K562 (cell line): ENCODE measurements around the gene IL1F10. TPM values are rescaled to one million over a fixed set of nuclear protein-coding genes. Genes with fewer than 3 reads are reported as not detected.

ENCODE experiments used
- ATAC-seq: fragments of 200-7000 bp; cut with Tn5 transposase; 3 replicates; pipeline ENCODE4 v1.9.1; 2020; ENCODE audit warnings: moderate library complexity
- BruUV-seq: library from RNA; stranded (reverse); fragments of 400-500 nt; replicated peaks from 2 replicates; lab custom pipeline; 2021; lab: Mats Ljungman, UMichigan
- CTCF ChIA-PET: fragments of 300-600 bp; formaldehyde crosslinking; extraction: SDS; loops from one replicate; lab custom pipeline; 2021; ENCODE audit warnings: low intra/inter-chr PET ratio; lab: Yijun Ruan, JAX
- POLR2A ChIA-PET: fragments of 300-600, 350-650 bp; sonication (Branson Sonifier 250); formaldehyde crosslinking; extraction: SDS; loops from one replicate; lab custom pipeline; 2021; ENCODE audit warnings: antibody characterized with exemption, inconsistent platforms; lab: Yijun Ruan, JAX
- DNase-seq, 4 experiments: peaks; one replicate each; pipeline versions ENCODE4 v3.0.0 to v3.0.0-alpha.2; 2011 to 2018; ENCODE audit warnings: low spot score in 3 of 4, mixed read lengths in 3 of 4; ENCODE audit errors: extremely low read depth in 1 of 4
- FAIRE-seq: peaks from 2 replicates; lab custom pipeline; 2011; peaks lifted over from hg19 to GRCh38; lab: Jason Lieb, UNC
- H2AFZ ChIP-seq: 2 replicates; pipeline ENCODE4 v1.6.0; 2011; ENCODE audit warnings: low read depth, low read length, control low read depth, inconsistent platforms
- H3K27ac ChIP-seq: fragments of 200-600 bp; 3 replicates; pipeline ENCODE4 v1.8.0; 2011; ENCODE audit warnings: low read depth, mild to moderate bottlenecking, control low read depth, inconsistent platforms, low read length, moderate library complexity, mixed read lengths; ENCODE audit errors: extremely low read depth
- H3K27me3 ChIP-seq, 2 experiments: fragments of 300-600 bp in 1 of 2; 2 replicates in 1 of 2; 3 replicates in 1 of 2; pipeline versions ENCODE4 v1.6.0 to v1.8.0; 2011; ENCODE audit warnings: inconsistent platforms in 2 of 2, low read length in 2 of 2, mild to moderate bottlenecking in 1 of 2, mixed read lengths in 1 of 2, moderate library complexity in 1 of 2; ENCODE audit not compliant: control insufficient read depth in 2 of 2, insufficient read depth in 2 of 2
- H3K36me3 ChIP-seq: fragments of 300-600 bp; 3 replicates; pipeline ENCODE4 v1.8.0; 2011; ENCODE audit warnings: mild to moderate bottlenecking, low read length, inconsistent platforms; ENCODE audit not compliant: control insufficient read depth, insufficient read depth
- H3K4me1 ChIP-seq, 2 experiments: fragments of 200-600 bp in 1 of 2; replicated peaks in 1 of 2; 2 replicates in 1 of 2; 3 replicates in 1 of 2; pipeline versions ENCODE4 v1.5.1 to v1.8.0; 2011; ENCODE audit warnings: inconsistent platforms in 2 of 2, low read length in 2 of 2, mild to moderate bottlenecking in 1 of 2, mixed read lengths in 1 of 2, moderate library complexity in 1 of 2; ENCODE audit not compliant: control insufficient read depth in 2 of 2, insufficient read depth in 2 of 2
- H3K4me2 ChIP-seq: 2 replicates; pipeline ENCODE4 v1.6.1; 2011; ENCODE audit warnings: low read length, control low read depth, inconsistent platforms, mixed read lengths; ENCODE audit not compliant: insufficient read depth
- H3K4me3 ChIP-seq: fragments of 200-600 bp; sonication (generic), shearing (Covaris generic); 2 replicates; pipeline ENCODE4 v1.5.1; 2016; ENCODE audit warnings: control low read depth, inconsistent platforms
- H3K79me2 ChIP-seq: fragments of 200-600 bp; 3 replicates; pipeline ENCODE4 v1.8.0; 2011; ENCODE audit warnings: low read length, inconsistent platforms; ENCODE audit not compliant: control insufficient read depth, insufficient read depth
- H3K9ac ChIP-seq, 2 experiments: 2 replicates each; pipeline versions ENCODE4 v1.6.0 to v1.6.1; 2011; ENCODE audit warnings: low read depth in 2 of 2, low read length in 2 of 2, control low read depth in 1 of 2, inconsistent platforms in 1 of 2, mild to moderate bottlenecking in 1 of 2, mixed read lengths in 1 of 2; ENCODE audit not compliant: insufficient read depth in 1 of 2
- H3K9me1 ChIP-seq: one replicate; pipeline ENCODE4 v1.6.0; 2011; ENCODE audit warnings: inconsistent platforms, mild to moderate bottlenecking, low read length, moderate library complexity; ENCODE audit not compliant: control insufficient read depth, insufficient read depth
- H3K9me3 ChIP-seq: replicated peaks from 2 replicates; pipeline ENCODE4 v1.5.1; 2011; ENCODE audit warnings: low read depth, low read length, inconsistent platforms; ENCODE audit not compliant: control insufficient read depth, insufficient read depth
- H4K20me1 ChIP-seq: replicated peaks from 2 replicates; pipeline ENCODE4 v1.6.1; 2011; ENCODE audit warnings: low read length, inconsistent platforms, mixed read lengths; ENCODE audit not compliant: control insufficient read depth, insufficient read depth
- C11orf30 ChIP-seq: fragments of 450-650 bp; IDR thresholded peaks from 2 replicates; pipeline ENCODE4 v1.6.1; 2016; ENCODE audit warnings: low read depth, mild to moderate bottlenecking
- MAFF ChIP-seq: IDR thresholded peaks from 2 replicates; pipeline ENCODE4 v1.6.1; 2012; ENCODE audit warnings: low read length, improper control_type of control experiment
- MAFG ChIP-seq: fragments of 450-650 bp; conservative IDR thresholded peaks from 2 replicates; pipeline ENCODE4 v1.6.1; 2016; ENCODE audit warnings: missing genetic modification characterization, missing compliant biosample characterization
- MAFK ChIP-seq: IDR thresholded peaks from 2 replicates; pipeline ENCODE4 v1.6.1; 2011; ENCODE audit warnings: low read length, improper control_type of control experiment
- POLR2H ChIP-seq: IDR thresholded peaks from 2 replicates; pipeline ENCODE4 v1.6.1; 2016; ENCODE audit warnings: missing genetic modification characterization, low read depth, mild to moderate bottlenecking, control low read depth, missing compliant biosample characterization, moderate library complexity
- SPI1 ChIP-seq: IDR thresholded peaks from 2 replicates; pipeline ENCODE4 v1.6.1; 2011; ENCODE audit warnings: low read depth, low read length, control low read depth, borderline replicate concordance
- TCF7 ChIP-seq: sonication (generic); IDR thresholded peaks from 2 replicates; pipeline ENCODE4 v1.6.1; 2016; ENCODE audit warnings: antibody characterized with exemption, borderline replicate concordance
- ZNF316 ChIP-seq: fragments of 450-650 bp; IDR thresholded peaks from 2 replicates; pipeline ENCODE4 v1.6.1; 2016
- ZSCAN29 ChIP-seq: fragments of 450-650 bp; IDR thresholded peaks from 2 replicates; pipeline ENCODE4 v1.6.1; 2017
- WGBS: fragments of 100-300 bp; shearing (Covaris generic); methylation state at CpG from one replicate; pipeline ENCODE4 v1.1.6; 2016; ENCODE audit warnings: low coverage, mixed read lengths; ENCODE audit not compliant: insufficient coverage; ENCODE audit errors: missing lambda C conversion rate; 5-methylcytosine and 5-hydroxymethylcytosine counted together
- in situ Hi-C: fragments of 300-500 bp; cut with MboI; formaldehyde crosslinking; loops from 4 replicates; pipeline ENCODE4 v1.15.0; 2018; ENCODE audit warnings: inconsistent platforms, mixed read lengths
- intact Hi-C: fragments of 100-400 bp; cut with micrococcal nuclease; formaldehyde crosslinking; loops from 2 replicates; pipeline ENCODE4 v1.14.2; 2022
- polyA plus RNA-seq, 8 experiments: library from polyadenylated mRNA; depleted of rRNA in 4 of 8; stranded (reverse) in 5 of 8; unstranded in 3 of 8; fragments of >200 nt; fragmentation: Nextera tagmentation in 2 of 8; fragmentation: Illumina TruSeq in 1 of 8; extraction: Ambion mirVana in 2 of 8; extraction: Trizol in 1 of 8; gene quantifications; 2 replicates each; pipeline versions ENCODE4 v1.2.1 to v1.2.3, GENCODE V29; 2011 to 2014; ENCODE audit warnings: inconsistent platforms in 1 of 8, missing spikeins in 1 of 8
- total RNA-seq, 7 experiments: library from RNA; depleted of rRNA in 6 of 7; stranded (reverse); fragments of >200 nt in 6 of 7; fragmentation: Illumina TruSeq in 2 of 7; extraction: Trizol in 2 of 7; gene quantifications; 2 replicates each; pipeline versions ENCODE4 v1.2.1 to v1.2.3, GENCODE V29; 2011 to 2021; ENCODE audit warnings: low replicate concordance in 1 of 7

Gene IL1F10
- total and polyA plus RNA-seq, 9 of the 15 experiments (the other 6 are each of a cell fraction or from before 2014, with no cell fraction given), result not detected

GRCh38 chr2:113111121-113111520, 43.4 kb downstream of the IL1F10 start:
- no peaks in the 10 kb centered on the region for H4K20me1 ChIP-seq
- intact Hi-C loops (no loop called here), in situ Hi-C loops (no loop called here)
- no peaks in the 10 kb centered on the region; a peak in 2 of 5 replicates for H3K4me1 ChIP-seq
- H3K27ac ChIP-seq, result no peak overlapping the region
- peaks cover 0 to 6% of the 10 kb centered on the region in 2 experiments; a peak in 3 of 5 replicates for H3K27me3 ChIP-seq
- H3K36me3 ChIP-seq, result no peaks in the 10 kb centered on the region
- WGBS, result 9% methylated on average over 3 of the region's 3 CpGs
- FAIRE-seq (no peak), ATAC-seq (no peak), DNase-seq (no peak)
- H3K4me3 ChIP-seq, result no peak overlapping the region
- no peak overlapping the region for H2AFZ ChIP-seq
- no peak for TF ChIP-seq POLR2H (tag)
- peak; percentile 71; the same call in 1 of the 2 replicates for TF ChIP-seq MAFG (tag)
- peak; percentile 62; the same call in 1 of the 2 replicates for TF ChIP-seq MAFK
- TF ChIP-seq ZNF316, result peak; percentile 79
- peak; percentile 70 for TF ChIP-seq C11orf30
- TF ChIP-seq MAFF, result peak; percentile 70
- TF ChIP-seq TCF7, result no peak
- no peak for TF ChIP-seq SPI1
- TF ChIP-seq ZSCAN29, result no peak
- POLR2A ChIA-PET, result no interaction called here
- H3K9me3 ChIP-seq, result no peaks in the 10 kb centered on the region
- H3K9ac ChIP-seq, result no peak overlapping the region
- BruUV-seq, result no TSS peak
- H3K4me2 ChIP-seq, result no peak overlapping the region
- no peaks in the 10 kb centered on the region for H3K9me1 ChIP-seq
- no peaks in the 10 kb centered on the region for H3K79me2 ChIP-seq
- CTCF ChIA-PET, result no interaction called here
